H1 (cell line): Measurements from ENCODE around the gene SPOCK2. TPM values are rescaled to one million over a fixed set of nuclear protein-coding genes. Genes with fewer than 3 reads are reported as not detected.

Experiments
- polyA plus RNA-seq, 7 experiments: library from polyadenylated mRNA; depleted of rRNA in 3 of 7; stranded (reverse) in 5 of 7; unstranded in 2 of 7; fragments of >200 nt in 5 of 7; fragments of 200-250 nt in 2 of 7; gene quantifications; 1 replicate in 5 of 7; 2 replicates in 1 of 7; 4 replicates in 1 of 7; pipeline versions ENCODE4 v1.2.1 to v1.2.3, GENCODE V29; 2011 to 2013; ENCODE audit warnings: missing spikeins in 2 of 7, mixed read lengths in 2 of 7
- total RNA-seq: library from RNA; stranded (reverse); fragmentation: NEBNext Ultra II Directional; extraction: Animal tissue kit (Norgen Biotek cat#: 25700); gene quantifications from 2 replicates; pipeline ENCODE4 v1.2.1, GENCODE V29; 2021
- TF ChIP-seq, protein P1 (sequence below): IDR thresholded peaks from 2 replicates; pipeline ENCODE4 v1.6.1; 2012; ENCODE audit warnings: low read length, inconsistent platforms

Gene SPOCK2
- total and polyA plus RNA-seq, 2 of the 8 experiments (the other 6 are each of a cell fraction or from before 2014, with no cell fraction given), result 1.5 to 1.9 TPM

GRCh38 chr10:72134785-72135767, 46.7 kb upstream of the SPOCK2 start (continued):
- TF ChIP-seq, protein P1, sequence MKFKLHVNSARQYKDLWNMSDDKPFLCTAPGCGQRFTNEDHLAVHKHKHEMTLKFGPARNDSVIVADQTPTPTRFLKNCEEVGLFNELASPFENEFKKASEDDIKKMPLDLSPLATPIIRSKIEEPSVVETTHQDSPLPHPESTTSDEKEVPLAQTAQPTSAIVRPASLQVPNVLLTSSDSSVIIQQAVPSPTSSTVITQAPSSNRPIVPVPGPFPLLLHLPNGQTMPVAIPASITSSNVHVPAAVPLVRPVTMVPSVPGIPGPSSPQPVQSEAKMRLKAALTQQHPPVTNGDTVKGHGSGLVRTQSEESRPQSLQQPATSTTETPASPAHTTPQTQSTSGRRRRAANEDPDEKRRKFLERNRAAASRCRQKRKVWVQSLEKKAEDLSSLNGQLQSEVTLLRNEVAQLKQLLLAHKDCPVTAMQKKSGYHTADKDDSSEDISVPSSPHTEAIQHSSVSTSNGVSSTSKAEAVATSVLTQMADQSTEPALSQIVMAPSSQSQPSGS, result no peak
